NT2/D1 (cell line): ENCODE results near the gene PHIP.

ENCODE experiments used
- DNase-seq: peaks from one replicate; pipeline ENCODE4 v3.0.0-alpha.2; 2011; ENCODE audit warnings: low read depth, low spot score
- H3K27me3 ChIP-seq: 2 replicates; pipeline ENCODE4 v1.6.0; 2011; ENCODE audit warnings: mild to moderate bottlenecking; ENCODE audit not compliant: insufficient read length, insufficient read depth
- H3K36me3 ChIP-seq: 2 replicates; pipeline ENCODE4 v1.6.1; 2011; ENCODE audit warnings: mild to moderate bottlenecking, low read length, mixed read lengths; ENCODE audit not compliant: insufficient read depth, insufficient read length
- H3K4me1 ChIP-seq: 2 replicates; pipeline ENCODE4 v1.5.1; 2011; ENCODE audit not compliant: insufficient read depth, insufficient read length
- H3K4me3 ChIP-seq: 2 replicates; pipeline ENCODE4 v1.5.1; 2011; ENCODE audit warnings: low read depth; ENCODE audit not compliant: insufficient read length
- H3K9ac ChIP-seq: 2 replicates; pipeline ENCODE4 v1.6.0; 2011; ENCODE audit warnings: low read depth; ENCODE audit not compliant: insufficient read length
- H3K9me3 ChIP-seq: 2 replicates; pipeline ENCODE4 v1.5.1; 2011; ENCODE audit warnings: mild to moderate bottlenecking, low read length; ENCODE audit not compliant: insufficient read depth
- SUZ12 ChIP-seq: IDR thresholded peaks from 2 replicates; pipeline ENCODE4 v1.6.1; 2011; ENCODE audit not compliant: insufficient read length, insufficient read depth; ENCODE audit errors: extremely low read depth
- YY1 ChIP-seq: IDR thresholded peaks from 2 replicates; pipeline ENCODE4 v1.6.1; 2011; ENCODE audit not compliant: insufficient read length, insufficient read depth
- ZNF274 ChIP-seq: IDR thresholded peaks from 2 replicates; pipeline ENCODE4 v1.6.1; 2011; ENCODE audit warnings: mild to moderate bottlenecking, low read depth, low read length

The PHIP gene

GRCh38 chr6:79066828-79067227 lies 11.2 kb downstream of the PHIP start:
- Histone ChIP-seq H3K9ac (no peak overlapping the region), H3K4me3 (no peak overlapping the region), H3K4me1 (no peaks in the 10 kb centered on the region), H3K9me3 (no peaks in the 10 kb centered on the region), H3K27me3 (no peaks in the 10 kb centered on the region), H3K36me3 (peaks cover 11% of the 10 kb centered on the region)
- no peak for DNase-seq
- TF ChIP-seq SUZ12: no peak
- TF ChIP-seq ZNF274: no peak
- no peak for TF ChIP-seq YY1

- Histone ChIP-seq H3K4me3 (no peak overlapping the region), H3K4me1 (no peaks in the 10 kb centered on the region), H3K9ac (no peak overlapping the region), H3K9me3 (no peaks in the 10 kb centered on the region), H3K27me3 (no peaks in the 10 kb centered on the region), H3K36me3 (peaks cover 7% of the 10 kb centered on the region)
- TF ChIP-seq SUZ12: no peak
- no peak for TF ChIP-seq YY1
- TF ChIP-seq ZNF274: no peak
- DNase-seq: no peak
These were observed 11.7 kb downstream of the PHIP start for GRCh38 chr6:79066330-79066729.

- H3K9ac ChIP-seq: no peak overlapping the region
- TF ChIP-seq SUZ12 (no peak), YY1 (no peak), ZNF274 (no peak)
These were observed 12.8 kb downstream of the PHIP start for GRCh38 chr6:79065232-79065631.

GRCh38 chr6:79064635-79065034 lies 13.4 kb downstream of the PHIP start:
- no peak for DNase-seq
- Histone ChIP-seq H3K9me3 (no peaks in the 10 kb centered on the region), H3K27me3 (no peaks in the 10 kb centered on the region), H3K9ac (no peak overlapping the region), H3K36me3 (peaks cover 12% of the 10 kb centered on the region), H3K4me3 (no peak overlapping the region), H3K4me1 (no peaks in the 10 kb centered on the region)
- TF ChIP-seq SUZ12: no peak
- TF ChIP-seq ZNF274: no peak
- TF ChIP-seq YY1: no peak

More at GRCh38 chr6:79065232-79065631, 12.8 kb downstream of the PHIP start:
- DNase-seq: no peak
- Histone ChIP-seq H3K4me1 (no peaks in the 10 kb centered on the region), H3K36me3 (peaks cover 8% of the 10 kb centered on the region), H3K27me3 (no peaks in the 10 kb centered on the region), H3K4me3 (no peak overlapping the region), H3K9me3 (no peaks in the 10 kb centered on the region)

GRCh38 chr6:79062708-79063107 lies 15.3 kb downstream of the PHIP start:
- no peak for TF ChIP-seq YY1
- TF ChIP-seq ZNF274: no peak
- TF ChIP-seq SUZ12: no peak
- Histone ChIP-seq H3K4me3 (no peak overlapping the region), H3K36me3 (peaks cover 28% of the 10 kb centered on the region), H3K4me1 (no peaks in the 10 kb centered on the region), H3K27me3 (no peaks in the 10 kb centered on the region), H3K9ac (no peak overlapping the region), H3K9me3 (no peaks in the 10 kb centered on the region)
- DNase-seq: no peak

GRCh38 chr6:79057746-79058145 lies 20.3 kb downstream of the PHIP start:
- no peak for DNase-seq
- H3K4me1 ChIP-seq: no peaks in the 10 kb centered on the region
- H3K9me3 ChIP-seq: peaks cover 4% of the 10 kb centered on the region; the same call in 1 of the 2 replicates
- no peak overlapping the region for H3K9ac ChIP-seq
- no peaks in the 10 kb centered on the region for H3K27me3 ChIP-seq
- no peak overlapping the region for H3K4me3 ChIP-seq
- no peak for TF ChIP-seq YY1
- no peak for TF ChIP-seq SUZ12
- no peak for TF ChIP-seq ZNF274
- peaks cover 58% of the 10 kb centered on the region for H3K36me3 ChIP-seq

GRCh38 chr6:79056226-79056625 lies 21.8 kb downstream of the PHIP start:
- TF ChIP-seq ZNF274: no peak
- no peak for TF ChIP-seq YY1
- TF ChIP-seq SUZ12: no peak

GRCh38 chr6:79048611-79049010 lies 29.4 kb downstream of the PHIP start:
- H3K27me3 ChIP-seq: no peaks in the 10 kb centered on the region
- H3K36me3 ChIP-seq: peaks cover 18% of the 10 kb centered on the region
- H3K4me3 ChIP-seq: no peak overlapping the region
- TF ChIP-seq YY1 (no peak), ZNF274 (no peak), SUZ12 (no peak)
- no peaks in the 10 kb centered on the region for H3K4me1 ChIP-seq
- H3K9me3 ChIP-seq: peaks cover 4% of the 10 kb centered on the region; the same call in 1 of the 2 replicates
- peak; percentile 5 for DNase-seq
- H3K9ac ChIP-seq: no peak overlapping the region

More at GRCh38 chr6:79056226-79056625, 21.8 kb downstream of the PHIP start:
- Histone ChIP-seq H3K27me3 (no peaks in the 10 kb centered on the region), H3K4me1 (no peaks in the 10 kb centered on the region), H3K36me3 (peaks cover 66% of the 10 kb centered on the region), H3K4me3 (no peak overlapping the region), H3K9ac (no peak overlapping the region), H3K9me3 (peaks cover 4% of the 10 kb centered on the region; the same call in 1 of the 2 replicates)
- DNase-seq: no peak
